H1 (cell line): ENCODE results near the gene ACKR1. TPM values are rescaled to one million over a fixed set of nuclear protein-coding genes. Genes with fewer than 3 reads are reported as not detected.

Experiments used
- CTCF ChIA-PET: fragments of 300-600 bp; sonication (Branson Sonifier 250); formaldehyde crosslinking; loops from one replicate; lab custom pipeline; 2021; ENCODE audit not compliant: partially characterized antibody; lab: Charles Lee
- POLR2A ChIA-PET: fragments of 300-600 bp; sonication (Branson Sonifier 250); formaldehyde crosslinking; loops from one replicate; lab custom pipeline; 2021; ENCODE audit warnings: inconsistent platforms; ENCODE audit not compliant: partially characterized antibody; lab: Charles Lee
- DNase-seq, 2 experiments: peaks; one replicate each; pipeline versions ENCODE4 v3.0.0 to v3.0.0-alpha.2; 2010 to 2022; ENCODE audit warnings: low spot score in 2 of 2, low read depth in 1 of 2, mixed read lengths in 1 of 2
- FAIRE-seq: peaks from 2 replicates; lab custom pipeline; 2011; peaks lifted over from hg19 to GRCh38; lab: Jason Lieb, UNC
- H2AFZ ChIP-seq: 2 replicates; pipeline ENCODE4 v1.8.1; 2012; ENCODE audit warnings: low read length, inconsistent platforms
- H2AK5ac ChIP-seq: 2 replicates; pipeline ENCODE4 v1.6.1; 2013; ENCODE audit warnings: low read depth, low read length
- H2BK120ac ChIP-seq: replicated peaks from 2 replicates; pipeline ENCODE3; 2013; ENCODE audit warnings: low read depth, low read length, inconsistent platforms
- H2BK12ac ChIP-seq: 2 replicates; pipeline ENCODE4 v1.6.1; 2013; ENCODE audit warnings: low read depth, low read length
- H2BK15ac ChIP-seq: 2 replicates; pipeline ENCODE4 v1.6.1; 2013; ENCODE audit warnings: low read length
- H2BK20ac ChIP-seq: 2 replicates; pipeline ENCODE4 v1.6.1; 2013; ENCODE audit warnings: low read length
- H2BK5ac ChIP-seq: 2 replicates; pipeline ENCODE4 v1.6.1; 2013; ENCODE audit warnings: low read depth, low read length
- H3K14ac ChIP-seq: 2 replicates; pipeline ENCODE4 v1.6.1; 2013; ENCODE audit warnings: inconsistent platforms; ENCODE audit not compliant: insufficient read length
- H3K18ac ChIP-seq: 2 replicates; pipeline ENCODE4 v1.6.1; 2013; ENCODE audit warnings: low read length; ENCODE audit errors: extremely low read depth
- H3K23ac ChIP-seq: 2 replicates; pipeline ENCODE4 v1.6.1; 2013; ENCODE audit warnings: inconsistent platforms; ENCODE audit not compliant: insufficient read length
- H3K23me2 ChIP-seq: 2 replicates; pipeline ENCODE4 v1.6.1; 2013; ENCODE audit warnings: low read depth, low read length
- H3K27ac ChIP-seq: 2 replicates; pipeline ENCODE4 v1.6.1; 2011; ENCODE audit warnings: low read depth, low read length, inconsistent platforms
- H3K27me3 ChIP-seq, 4 experiments: replicated peaks in 1 of 4; 1 replicate in 1 of 4; 2 replicates in 3 of 4; pipeline versions ENCODE4 v1.6.1 to v1.8.1; 2011 to 2013; ENCODE audit warnings: low read length in 3 of 4, mild to moderate bottlenecking in 3 of 4, inconsistent platforms in 2 of 4, mixed read lengths in 2 of 4, moderate library complexity in 1 of 4; ENCODE audit not compliant: control insufficient read depth in 3 of 4, insufficient read depth in 3 of 4; ENCODE audit errors: extremely low read depth in 1 of 4
- H3K36me3 ChIP-seq, 4 experiments: 2 replicates each; pipeline versions ENCODE4 v1.6.1 to v1.8.1; 2011 to 2013; ENCODE audit warnings: mild to moderate bottlenecking in 4 of 4, low read length in 3 of 4, moderate library complexity in 2 of 4, control low read depth in 1 of 4, inconsistent platforms in 1 of 4; ENCODE audit not compliant: insufficient read depth in 4 of 4, control insufficient read depth in 2 of 4
- H3K4ac ChIP-seq: replicated peaks from 2 replicates; pipeline ENCODE3; 2013; ENCODE audit warnings: low read length, low read depth, mixed read lengths, inconsistent platforms; ENCODE audit not compliant: insufficient read length
- H3K4me1 ChIP-seq, 4 experiments: replicated peaks in 1 of 4; 1 replicate in 1 of 4; 2 replicates in 3 of 4; pipeline versions ENCODE4 v1.6.1 to v1.8.1; 2011 to 2013; ENCODE audit warnings: low read length in 3 of 4, inconsistent platforms in 2 of 4, mixed read lengths in 1 of 4; ENCODE audit not compliant: insufficient read depth in 4 of 4, control insufficient read depth in 3 of 4
- H3K4me2 ChIP-seq, 2 experiments: 2 replicates each; pipeline versions ENCODE4 v1.6.1 to v1.8.1; 2011 to 2013; ENCODE audit warnings: low read depth in 2 of 2, low read length in 2 of 2, control low read depth in 1 of 2, inconsistent platforms in 1 of 2, mild to moderate bottlenecking in 1 of 2; ENCODE audit not compliant: insufficient read depth in 1 of 2
- H3K4me3 ChIP-seq, 4 experiments: fragments of 200-600, 300-600 bp in 1 of 4; sonication (generic), shearing (Covaris generic), sonication (Bioruptor Twin) in 1 of 4; 2 replicates each; pipeline versions ENCODE4 v1.5.1 to v1.8.1; 2011 to 2016; ENCODE audit warnings: low read length in 4 of 4, low read depth in 3 of 4, control low read depth in 2 of 4, inconsistent platforms in 2 of 4, mild to moderate bottlenecking in 2 of 4, mixed read lengths in 1 of 4, moderate library complexity in 1 of 4; ENCODE audit not compliant: insufficient read depth in 2 of 4; ENCODE audit errors: extremely low read depth in 1 of 4
- H3K56ac ChIP-seq: replicated peaks from 2 replicates; pipeline ENCODE3; 2013; ENCODE audit warnings: low read depth, mild to moderate bottlenecking, mixed read lengths, low read length, inconsistent platforms; ENCODE audit not compliant: insufficient read length
- H3K79me1 ChIP-seq: 2 replicates; pipeline ENCODE4 v1.6.1; 2013; ENCODE audit warnings: low read depth, low read length, control low read depth
- H3K79me2 ChIP-seq, 2 experiments: 2 replicates each; pipeline versions ENCODE4 v1.6.1 to v1.8.1; 2012 to 2013; ENCODE audit warnings: low read length in 2 of 2, mild to moderate bottlenecking in 2 of 2, inconsistent platforms in 1 of 2; ENCODE audit not compliant: insufficient read depth in 2 of 2, control insufficient read depth in 1 of 2
- H3K9ac ChIP-seq, 4 experiments: replicated peaks in 1 of 4; 1 replicate in 1 of 4; 2 replicates in 3 of 4; pipeline versions ENCODE4 v1.6.1 to v1.8.1; 2011 to 2013; ENCODE audit warnings: low read depth in 3 of 4, low read length in 3 of 4, control low read depth in 2 of 4, mild to moderate bottlenecking in 2 of 4, moderate library complexity in 2 of 4, inconsistent platforms in 1 of 4; ENCODE audit errors: extremely low read depth in 1 of 4
- H3K9me3 ChIP-seq, 2 experiments: 2 replicates each; pipeline versions ENCODE4 v1.6.1 to v1.8.1; 2012 to 2013; ENCODE audit warnings: mild to moderate bottlenecking in 2 of 2, moderate library complexity in 2 of 2, control low read depth in 1 of 2, inconsistent platforms in 1 of 2, low read depth in 1 of 2, low read length in 1 of 2, mixed read lengths in 1 of 2; ENCODE audit not compliant: insufficient read depth in 2 of 2
- H4K20me1 ChIP-seq, 2 experiments: replicated peaks in 1 of 2; 2 replicates each; pipeline versions ENCODE3 to v1.8.1; 2011 to 2013; ENCODE audit warnings: inconsistent platforms in 2 of 2, low read length in 2 of 2, mild to moderate bottlenecking in 1 of 2; ENCODE audit not compliant: insufficient read depth in 2 of 2, control insufficient read depth in 1 of 2
- H4K5ac ChIP-seq: 2 replicates; pipeline ENCODE4 v1.6.1; 2013; ENCODE audit warnings: low read length, low read depth, mixed read lengths, inconsistent platforms; ENCODE audit not compliant: insufficient read length
- H4K8ac ChIP-seq: 2 replicates; pipeline ENCODE4 v1.8.0; 2013; ENCODE audit warnings: mild to moderate bottlenecking, moderate library complexity, low read length, inconsistent platforms; ENCODE audit not compliant: insufficient read depth; ENCODE audit errors: extremely low read depth
- H4K91ac ChIP-seq: replicated peaks from 2 replicates; pipeline ENCODE3; 2013; ENCODE audit warnings: low read length, mixed read lengths, inconsistent platforms; ENCODE audit not compliant: insufficient read length
- ASH2L ChIP-seq: fragments of 200-600, 300-600 bp; sonication (generic); IDR thresholded peaks from one replicate; pipeline ENCODE4 v1.7.1; 2017; ENCODE audit warnings: low read length
- ATF3 ChIP-seq: IDR thresholded peaks from 2 replicates; pipeline ENCODE4 v1.6.1; 2011; ENCODE audit warnings: low read depth, mild to moderate bottlenecking, low read length; ENCODE audit not compliant: insufficient read depth
- CEBPB ChIP-seq: IDR thresholded peaks from 2 replicates; pipeline ENCODE4 v1.6.1; 2012; ENCODE audit warnings: low read depth, low read length
- JUND ChIP-seq: IDR thresholded peaks from 2 replicates; pipeline ENCODE4 v1.6.1; 2011; ENCODE audit warnings: mild to moderate bottlenecking, improper control_type of control experiment, low read length
- RAD21 ChIP-seq, 2 experiments: IDR thresholded peaks in 1 of 2; conservative IDR thresholded peaks in 1 of 2; 2 replicates each; pipeline ENCODE4 v1.6.1; 2011; ENCODE audit warnings: low read depth in 2 of 2, low read length in 2 of 2, improper control_type of control experiment in 1 of 2, inconsistent platforms in 1 of 2, mild to moderate bottlenecking in 1 of 2, moderate library complexity in 1 of 2
- TAF7 ChIP-seq: optimal IDR thresholded peaks from 2 replicates; pipeline ENCODE3; 2011; ENCODE audit warnings: low read depth, mild to moderate bottlenecking, inconsistent platforms, low read length, moderate library complexity, borderline replicate concordance
- TCF12 ChIP-seq: IDR thresholded peaks from 2 replicates; pipeline ENCODE4 v1.6.1; 2011; ENCODE audit warnings: low read depth, mild to moderate bottlenecking, low read length
- TEAD4 ChIP-seq: IDR thresholded peaks from 2 replicates; pipeline ENCODE4 v1.6.1; 2012; ENCODE audit warnings: low read depth, low read length, inconsistent platforms, mixed read lengths
- WGBS, 2 experiments: shearing (Covaris generic) in 1 of 2; methylation state at CpG; one replicate each; pipeline versions ENCODE4 v1.1.6 to v1.1.7; 2013 to 2015; ENCODE audit warnings: low lambda C conversion rate in 2 of 2, mixed read lengths in 2 of 2, inconsistent platforms in 1 of 2, low coverage in 1 of 2, missing lambda C conversion rate in 1 of 2; ENCODE audit not compliant: insufficient replicate concordance in 2 of 2, insufficient coverage in 1 of 2, insufficient read length in 1 of 2; ENCODE audit errors: extremely low coverage in 1 of 2, missing lambda C conversion rate in 1 of 2; 5-methylcytosine and 5-hydroxymethylcytosine counted together
- polyA plus RNA-seq, 7 experiments: library from polyadenylated mRNA; depleted of rRNA in 3 of 7; stranded (reverse) in 5 of 7; unstranded in 2 of 7; fragments of >200 nt in 5 of 7; fragments of 200-250 nt in 2 of 7; gene quantifications; 1 replicate in 5 of 7; 2 replicates in 1 of 7; 4 replicates in 1 of 7; pipeline versions ENCODE4 v1.2.1 to v1.2.3, GENCODE V29; 2011 to 2013; ENCODE audit warnings: missing spikeins in 2 of 7, mixed read lengths in 2 of 7
- total RNA-seq: library from RNA; stranded (reverse); fragmentation: NEBNext Ultra II Directional; extraction: Animal tissue kit (Norgen Biotek cat#: 25700); gene quantifications from 2 replicates; pipeline ENCODE4 v1.2.1, GENCODE V29; 2021
- TF ChIP-seq, protein P1 (sequence below): IDR thresholded peaks from 2 replicates; pipeline ENCODE4 v1.6.1; 2012; ENCODE audit warnings: low read length, inconsistent platforms

Gene ACKR1
- total and polyA plus RNA-seq, 2 of the 8 experiments (the other 6 are each of a cell fraction or from before 2014, with no cell fraction given): 0.61 to 1.00 TPM

- peak in 1 of 2 experiments; percentile 82 for DNase-seq
- Histone ChIP-seq H2BK12ac (no peak overlapping the region), H3K23me2 (no peaks in the 10 kb centered on the region), H3K18ac (no peak overlapping the region), H3K79me1 (no peaks in the 10 kb centered on the region), H2AFZ (no peak overlapping the region), H3K4me2 (no peak overlapping the region), H3K79me2 (no peaks in the 10 kb centered on the region), H3K4me3 (no peak overlapping the region), H2BK120ac (no peak overlapping the region), H3K23ac (no peak overlapping the region), H3K4me1 (peaks cover 0 to 4% (median 1%) of the 10 kb centered on the region in 4 experiments; a peak in 2 of 7 replicates), H3K56ac (no peak overlapping the region), H2BK20ac (no peak overlapping the region), H3K27me3 (no peaks in the 10 kb centered on the region), H3K9ac (no peak overlapping the region), H4K8ac (no peak overlapping the region; the same call in 1 of the 2 replicates), H2AK5ac (no peak overlapping the region), H4K20me1 (no peaks in the 10 kb centered on the region), H3K27ac (no peak overlapping the region), H2BK5ac (no peak overlapping the region), H2BK15ac (no peak overlapping the region), H3K9me3 (0 out of 4 replicates have a peak, but pooled peaks cover 0 to 3% of the 10 kb centered on the region in 2 experiments), H4K5ac (no peak overlapping the region), H3K14ac (no peak overlapping the region), H3K36me3 (no peaks in the 10 kb centered on the region), H3K4ac (no peak overlapping the region), H4K91ac (no peak overlapping the region)
- POLR2A ChIA-PET: interaction anchor here (0.7 to 1.6 kb wide), 3 partner anchors 35 to 50 kb away, joined by 3 to 4 read pairs (median 4); no protein-coding TSS in a partner anchor
- FAIRE-seq: peak; percentile 91
- 35% methylated on average over 4 of the region's 4 CpGs; no CpG with 5 or more reads in 1 of the 2 experiments for WGBS, 2 experiments
- CTCF ChIA-PET: interaction anchor here (0.7 to 12.4 kb wide), 26 partner anchors 9 to 673 kb away, joined by 3 to 367 read pairs (median 4); partner anchors contain the start of genes ACKR1 and CADM3
- TF ChIP-seq TAF7: no peak
- 0 out of 2 replicates have a peak, but pooled peaks have one; percentile 14 for TF ChIP-seq TEAD4
- TF ChIP-seq ATF3: peak; percentile 68; the same call in 1 of the 2 replicates
- no peak for TF ChIP-seq ASH2L
- no peak for TF ChIP-seq CEBPB
- no peak for TF ChIP-seq TCF12
- TF ChIP-seq, protein P1, sequence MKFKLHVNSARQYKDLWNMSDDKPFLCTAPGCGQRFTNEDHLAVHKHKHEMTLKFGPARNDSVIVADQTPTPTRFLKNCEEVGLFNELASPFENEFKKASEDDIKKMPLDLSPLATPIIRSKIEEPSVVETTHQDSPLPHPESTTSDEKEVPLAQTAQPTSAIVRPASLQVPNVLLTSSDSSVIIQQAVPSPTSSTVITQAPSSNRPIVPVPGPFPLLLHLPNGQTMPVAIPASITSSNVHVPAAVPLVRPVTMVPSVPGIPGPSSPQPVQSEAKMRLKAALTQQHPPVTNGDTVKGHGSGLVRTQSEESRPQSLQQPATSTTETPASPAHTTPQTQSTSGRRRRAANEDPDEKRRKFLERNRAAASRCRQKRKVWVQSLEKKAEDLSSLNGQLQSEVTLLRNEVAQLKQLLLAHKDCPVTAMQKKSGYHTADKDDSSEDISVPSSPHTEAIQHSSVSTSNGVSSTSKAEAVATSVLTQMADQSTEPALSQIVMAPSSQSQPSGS: no peak
- peak; percentile 100 for TF ChIP-seq RAD21 (IDR thresholded peaks at IDR 0.05 in 1 of 2, conservative IDR thresholded peaks at IDR 0.05 in 1 of 2; ENCODE audit: low read depth in 2 of 2, low read length in 2 of 2)
- TF ChIP-seq JUND: peak; percentile 52; the same call in 1 of the 2 replicates
Measured at GRCh38 chr1:159161001-159161718, 43.5 kb upstream of the ACKR1 start.
